Transverse colon (tissue), 4 donors: ENCODE results near the gene UMAD1. TPM values are rescaled to one million over a fixed set of nuclear protein-coding genes. Genes with fewer than 3 reads are reported as not detected.

Experiments used
- DNase-seq: peaks from one replicate; pipeline ENCODE4 v3.0.0-alpha.2; 2019
- H3K27ac ChIP-seq, 4 donors: fragments of 200-600 bp; sonication (generic); 2 replicates each; pipeline ENCODE4 v1.5.1; 2016 to 2018; ENCODE audit warnings: inconsistent platforms in 4 of 4
- H3K27me3 ChIP-seq: fragments of 200-600 bp; sonication (generic); 2 replicates; pipeline ENCODE4 v1.5.1; 2017; ENCODE audit warnings: inconsistent platforms
- H3K36me3 ChIP-seq, 4 donors: fragments of 200-600 bp; sonication (generic); 2 replicates each; pipeline ENCODE4 v1.5.1; 2017 to 2019; ENCODE audit warnings: inconsistent platforms in 4 of 4
- H3K4me1 ChIP-seq, 4 donors: fragments of 200-600 bp; sonication (generic); 2 replicates each; pipeline ENCODE4 v1.5.1; 2017 to 2020; ENCODE audit warnings: inconsistent platforms in 4 of 4
- H3K4me3 ChIP-seq, 4 donors: fragments of 200-600 bp; sonication (generic); 1 replicate in 1 of 4; 2 replicates in 3 of 4; pipeline versions ENCODE4 v1.5.1 to v1.6.1; 2017 to 2019; ENCODE audit warnings: inconsistent platforms in 4 of 4
- H3K9me3 ChIP-seq, 2 donors: fragments of 200-600 bp; sonication (generic); 2 replicates each; pipeline ENCODE4 v1.5.1; 2017 to 2019; ENCODE audit warnings: inconsistent platforms in 2 of 2
- CTCF ChIP-seq, 5 experiments: fragments of 200-600 bp in 3 of 5; fragments of 450-650 bp in 2 of 5; sonication (generic) in 3 of 5; IDR thresholded peaks; 1 replicate in 2 of 5; 2 replicates in 3 of 5; pipeline ENCODE4 v1.5.1; 2016 to 2017; ENCODE audit warnings: antibody characterized with exemption in 5 of 5, inconsistent platforms in 3 of 5, mild to moderate bottlenecking in 2 of 5, moderate library complexity in 1 of 5
- EP300 ChIP-seq: sonication (generic); formaldehyde crosslinking; IDR thresholded peaks from one replicate; pipeline ENCODE4 v1.6.1; 2017; ENCODE audit warnings: antibody characterized with exemption, low read depth
- POLR2A ChIP-seq: fragments of 450-650 bp; IDR thresholded peaks from one replicate; pipeline ENCODE4 v1.6.1; 2016; ENCODE audit warnings: antibody characterized with exemption, mild to moderate bottlenecking, moderate library complexity
- POLR2AphosphoS5 ChIP-seq, 3 donors: sonication (generic); formaldehyde crosslinking; IDR thresholded peaks; one replicate each; pipeline ENCODE4 v1.6.1; 2016; ENCODE audit warnings: antibody characterized with exemption in 3 of 3
- WGBS, 2 donors: methylation state at CpG; one replicate each; pipeline ENCODE4 v1.1.5; 2018; ENCODE audit warnings: low coverage in 1 of 2; 5-methylcytosine and 5-hydroxymethylcytosine counted together
- in situ Hi-C, 4 donors: fragments of 200-750 bp; cut with MboI; loops; one replicate each; pipeline versions ENCODE4 v1.15.0 to v1.15.1; 2017; ENCODE audit warnings: low sequenced_read_pairs in 3 of 4, low pct_ligation_motif_present in 1 of 4, low pct_unique_long_range_greater_than_20kb in 1 of 4
- intact Hi-C: fragments of 100-400 bp; cut with DNase I; formaldehyde crosslinking; loops from one replicate; pipeline ENCODE4 v1.15.1; 2023; ENCODE audit warnings: low total_unique reads
- total RNA-seq, 4 donors: library from RNA; depleted of rRNA; stranded (reverse); fragments of >200 nt; gene quantifications; one replicate each; pipeline ENCODE4 v1.1.0, GENCODE V29; 2016

Gene UMAD1
- total RNA-seq, 4 donors from 2014 or later = 0.40 to 21.3 (median 14.6) TPM

GRCh38 chr7:7707806-7708205 lies 67.3 kb downstream of the UMAD1 start:
- DNase-seq = no peak
- 73 to 80% methylated on average over 4 of the region's 4 CpGs for WGBS, 2 donors

GRCh38 chr7:7709291-7709690 lies 68.7 kb downstream of the UMAD1 start:
- intact Hi-C loops (no loop called here), in situ Hi-C loops (no loop called here)
- H3K9me3 ChIP-seq = no peaks in the 10 kb centered on the region
- H3K4me1 ChIP-seq = peaks cover 0 to 12% (median 4%) of the 10 kb centered on the region in 4 donors
- no peak overlapping the region for H3K27ac ChIP-seq
- no peak for TF ChIP-seq CTCF (IDR thresholded peaks at IDR 0.05)
- TF ChIP-seq EP300 = no peak
- no peak for TF ChIP-seq POLR2AphosphoS5 (IDR thresholded peaks at IDR 0.05)
- no peak for TF ChIP-seq POLR2A
- H3K27me3 ChIP-seq = no peaks in the 10 kb centered on the region
- H3K36me3 ChIP-seq = no peaks in the 10 kb centered on the region
- DNase-seq = no peak
- WGBS, 2 donors = 58 to 78% methylated on average over 3 of the region's 3 CpGs
- H3K4me3 ChIP-seq = no peak overlapping the region

More at GRCh38 chr7:7707806-7708205, 67.3 kb downstream of the UMAD1 start:
- H3K27me3 ChIP-seq = no peaks in the 10 kb centered on the region
- TF ChIP-seq CTCF (IDR thresholded peaks at IDR 0.05) (no peak), EP300 (no peak), POLR2AphosphoS5 (IDR thresholded peaks at IDR 0.05) (no peak), POLR2A (no peak)
- H3K9me3 ChIP-seq = no peaks in the 10 kb centered on the region
- H3K27ac ChIP-seq = no peak overlapping the region
- intact Hi-C loops (no loop called here), in situ Hi-C loops (no loop called here)
- peaks cover 0 to 18% (median 4%) of the 10 kb centered on the region in 4 donors for H3K4me1 ChIP-seq
- H3K36me3 ChIP-seq = no peaks in the 10 kb centered on the region
- no peak overlapping the region for H3K4me3 ChIP-seq

- intact Hi-C loops = no loop called here
- 75 to 80% methylated on average over 2 of the region's 2 CpGs for WGBS, 2 donors
- Histone ChIP-seq H3K27ac (no peak overlapping the region), H3K4me1 (peaks cover 0 to 12% (median 4%) of the 10 kb centered on the region in 4 donors), H3K27me3 (no peaks in the 10 kb centered on the region), H3K4me3 (no peak overlapping the region), H3K36me3 (no peaks in the 10 kb centered on the region), H3K9me3 (no peaks in the 10 kb centered on the region)
- TF ChIP-seq POLR2AphosphoS5 (IDR thresholded peaks at IDR 0.05) = no peak
- no peak for TF ChIP-seq CTCF (IDR thresholded peaks at IDR 0.05)
- TF ChIP-seq EP300 = no peak
- no peak for TF ChIP-seq POLR2A
- in situ Hi-C loops = no loop called here
- no peak for DNase-seq
Observed at GRCh38 chr7:7710469-7710868, 69.9 kb downstream of the UMAD1 start.

- in situ Hi-C loops = no loop called here
- no peak for DNase-seq
- Histone ChIP-seq H3K4me1 (peaks cover 0 to 2% (median 0%) of the 10 kb centered on the region in 4 donors), H3K27ac (no peak overlapping the region), H3K9me3 (no peaks in the 10 kb centered on the region), H3K27me3 (no peaks in the 10 kb centered on the region), H3K36me3 (no peaks in the 10 kb centered on the region), H3K4me3 (no peak overlapping the region)
- intact Hi-C loops = no loop called here
- TF ChIP-seq CTCF (IDR thresholded peaks at IDR 0.05) = no peak
- TF ChIP-seq POLR2A = no peak
- no peak for TF ChIP-seq EP300
- no peak for TF ChIP-seq POLR2AphosphoS5 (IDR thresholded peaks at IDR 0.05)
- WGBS, 2 donors = 76 to 84% methylated on average over 4 of the region's 4 CpGs
Observed at GRCh38 chr7:7713730-7714129, 73.2 kb downstream of the UMAD1 start.
